GM21529 (cell line): ENCODE measurements around the gene VOPP1.

Experiments used
- ATAC-seq: cut with Tn5 transposase; IDR thresholded peaks from one replicate; pipeline ENCODE4 v1.9.1; 2021; ENCODE audit not compliant: unreplicated experiment

The VOPP1 gene

DNA sequence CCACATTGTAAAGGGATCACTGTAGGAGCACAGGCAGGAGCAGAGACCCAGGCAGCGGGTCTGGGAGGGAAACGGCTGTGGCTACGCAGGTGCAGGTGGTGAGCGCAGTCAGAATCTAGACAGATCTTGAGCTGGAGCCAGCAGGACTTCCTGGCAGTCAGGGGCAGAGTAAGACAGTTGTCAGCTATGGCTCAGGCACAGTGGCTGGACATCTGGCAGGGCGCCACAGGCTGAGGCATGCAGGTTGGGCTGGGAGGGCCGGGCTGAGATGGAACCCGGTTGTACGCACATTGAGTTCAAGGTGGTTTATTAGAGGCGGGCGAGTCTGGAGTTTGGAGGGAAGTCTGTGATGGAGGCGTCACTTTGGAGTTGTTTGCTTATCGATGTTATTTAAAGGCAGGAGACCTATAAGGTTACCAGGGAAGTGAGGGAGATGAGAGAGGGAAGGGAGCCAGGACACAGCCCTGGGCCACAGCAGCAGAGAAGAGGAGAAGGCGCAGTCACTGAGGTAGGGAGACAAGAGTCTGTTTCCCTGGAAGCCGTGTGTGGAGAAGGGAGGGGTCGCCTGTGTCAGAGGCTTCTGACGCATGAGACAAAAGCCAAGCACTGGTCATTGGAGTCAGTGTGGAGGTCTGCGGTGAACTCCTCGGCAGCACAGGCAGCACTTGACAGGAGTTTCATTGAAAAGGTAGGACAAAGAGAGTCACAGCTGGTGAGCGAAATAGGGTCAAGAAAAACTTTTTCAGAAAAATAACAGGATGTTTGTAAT is 133.4 kb downstream of the VOPP1 start:
- no peak for ATAC-seq

DNA sequence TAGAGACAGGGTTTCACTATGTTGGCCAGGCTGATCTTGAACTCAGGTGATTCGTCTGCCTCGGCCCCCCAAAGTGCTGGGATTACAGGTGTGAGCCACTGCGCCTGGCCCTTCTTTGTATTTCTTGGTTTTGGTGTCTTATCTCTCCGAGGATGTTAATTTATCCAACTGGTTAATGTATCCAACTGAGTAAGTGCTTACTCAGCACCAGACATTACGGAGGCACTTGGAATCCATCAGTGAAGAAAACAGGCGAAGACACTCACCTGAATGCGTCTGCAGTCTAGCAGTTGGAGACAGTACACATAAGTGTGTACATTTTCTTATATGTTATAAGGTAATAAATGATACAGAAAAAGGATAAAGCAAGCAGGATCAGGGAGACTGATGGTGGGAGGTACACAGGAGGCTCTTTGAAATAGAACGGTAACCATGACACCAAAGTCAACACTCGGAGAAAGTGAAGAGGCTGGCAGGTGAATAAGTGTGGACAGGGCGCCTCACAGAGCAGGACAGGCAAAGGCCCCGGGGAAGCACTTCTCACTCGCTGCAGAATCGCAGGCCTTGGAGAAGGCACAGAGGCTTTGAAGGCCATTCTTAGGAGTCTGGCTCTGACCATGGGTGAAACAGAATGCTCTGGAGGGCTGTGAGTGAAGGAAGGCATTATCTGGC is 134.1 kb downstream of the VOPP1 start:
- no peak for ATAC-seq

GRCh38 chr7:55437375-55437774 is 134.9 kb downstream of the VOPP1 start:
- ATAC-seq, result no peak

- ATAC-seq, result no peak
Observed at GRCh38 chr7:55436457-55436856, 135.8 kb downstream of the VOPP1 start.

- no peak for ATAC-seq
Observed at GRCh38 chr7:55435466-55435865, 136.8 kb downstream of the VOPP1 start.

DNA sequence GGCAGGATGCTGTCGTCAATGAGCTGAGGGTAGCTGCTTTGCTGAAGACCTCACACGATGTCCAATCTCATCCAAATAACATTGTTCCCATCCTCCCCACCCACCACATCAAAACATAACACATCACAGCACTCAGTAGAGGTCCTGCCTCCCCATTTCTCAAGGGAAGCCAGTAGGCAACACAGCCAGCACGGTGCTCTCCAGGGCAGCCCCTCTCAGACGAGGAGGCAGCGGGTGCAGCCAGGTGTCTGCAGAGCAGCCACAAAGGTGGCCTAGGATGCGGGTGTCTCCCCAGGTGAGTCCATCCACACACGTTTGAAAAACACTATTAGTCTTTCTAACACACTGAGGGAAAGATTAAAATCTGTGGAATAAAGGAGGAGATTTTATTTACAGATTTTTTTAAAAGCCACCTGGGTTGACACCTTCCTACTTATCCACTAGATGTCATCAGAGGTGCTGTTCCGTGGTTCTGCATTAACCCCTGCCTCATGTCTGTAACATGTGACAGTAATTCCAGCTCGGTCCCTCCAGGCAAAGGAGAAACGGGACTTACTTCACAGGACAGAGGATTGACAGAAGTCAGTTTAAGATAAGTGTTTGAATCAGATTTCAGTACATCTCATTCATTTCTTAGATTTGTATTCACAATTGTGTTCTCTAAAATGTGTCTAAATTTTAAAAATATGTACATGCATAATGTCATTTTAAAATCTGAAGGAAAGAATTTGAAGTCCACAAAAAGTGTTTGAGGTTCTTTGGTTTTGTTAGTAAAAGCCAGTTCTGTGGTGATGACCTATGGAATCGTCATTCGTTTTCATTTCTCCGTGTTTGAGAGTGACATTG is 139.1 kb downstream of the VOPP1 start:
- peak; percentile 81 for ATAC-seq

DNA sequence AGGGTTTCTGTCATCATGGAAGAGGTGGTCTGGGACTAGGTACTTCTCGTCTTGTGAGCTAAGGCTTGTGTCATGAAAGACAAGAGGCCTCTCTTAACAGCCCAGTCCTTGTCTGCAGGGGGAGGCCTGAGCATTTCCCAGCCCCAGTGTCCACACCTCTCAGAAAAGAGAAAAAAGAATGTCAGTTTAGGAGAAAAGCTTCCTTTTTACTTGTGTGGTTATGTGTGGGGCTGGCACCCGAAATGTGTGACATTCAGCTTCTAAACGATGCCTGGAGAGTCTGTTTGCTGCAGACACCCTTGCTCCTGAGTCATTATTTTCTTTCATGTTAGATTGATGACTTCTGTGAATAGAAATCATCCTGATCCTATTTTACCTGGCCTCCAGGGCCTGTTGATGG is 139.8 kb downstream of the VOPP1 start:
- ATAC-seq, result no peak

- ATAC-seq, result no peak
Observed at GRCh38 chr7:55431898-55432297, 140.4 kb downstream of the VOPP1 start.

DNA sequence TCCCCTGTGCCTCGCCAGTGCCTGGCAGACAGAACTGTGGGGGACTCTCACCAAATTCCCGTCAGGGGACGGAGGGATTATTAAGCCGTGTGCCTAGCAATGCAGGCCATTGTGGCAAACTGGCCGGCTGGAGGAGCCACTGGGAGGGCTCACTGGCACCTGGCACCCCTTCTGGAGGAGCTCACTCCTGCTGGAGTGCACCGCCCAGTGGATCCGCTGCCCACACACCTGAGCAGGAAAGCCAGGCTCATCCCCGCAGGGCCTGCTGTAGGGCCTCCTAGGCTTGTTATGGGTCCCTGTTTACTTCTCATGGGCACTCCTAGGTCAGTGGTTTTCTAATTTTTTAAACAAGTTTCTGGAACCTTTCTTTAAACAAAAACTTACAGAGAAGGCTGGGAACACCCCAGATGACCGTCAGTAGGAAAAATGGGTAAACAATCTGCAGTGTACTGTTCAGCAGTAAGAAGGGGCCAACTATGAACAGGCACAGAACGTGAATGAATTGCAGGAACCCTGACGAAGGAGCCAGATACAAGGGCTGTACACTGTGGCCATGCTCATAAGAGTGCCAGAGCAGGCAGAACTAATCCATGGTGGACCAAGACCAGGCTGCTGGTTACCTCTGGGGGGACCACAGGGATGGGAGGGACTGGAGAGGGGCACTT is 142.3 kb downstream of the VOPP1 start:
- no peak for ATAC-seq

DNA sequence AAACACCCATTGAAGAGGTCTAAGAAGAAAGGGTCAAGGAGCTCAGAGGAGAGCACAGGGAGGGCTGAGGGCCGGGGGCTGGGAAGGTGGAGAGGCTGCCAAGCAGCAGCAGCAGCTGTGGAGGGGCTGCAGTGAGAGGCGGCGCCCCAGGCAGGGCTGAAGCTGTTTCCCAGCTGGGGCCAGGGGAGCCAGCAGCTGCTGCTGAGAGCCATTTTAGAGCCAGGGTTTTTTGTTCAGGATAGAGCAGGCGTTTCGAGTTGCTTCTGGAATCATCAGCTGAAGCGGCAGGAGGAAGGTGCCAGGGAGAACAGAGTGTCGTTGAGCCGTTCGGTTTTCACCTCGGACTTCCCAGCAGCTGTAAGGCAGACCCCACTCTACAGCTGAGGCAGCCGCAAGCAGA is 144.5 kb downstream of the VOPP1 start:
- no peak for ATAC-seq

DNA sequence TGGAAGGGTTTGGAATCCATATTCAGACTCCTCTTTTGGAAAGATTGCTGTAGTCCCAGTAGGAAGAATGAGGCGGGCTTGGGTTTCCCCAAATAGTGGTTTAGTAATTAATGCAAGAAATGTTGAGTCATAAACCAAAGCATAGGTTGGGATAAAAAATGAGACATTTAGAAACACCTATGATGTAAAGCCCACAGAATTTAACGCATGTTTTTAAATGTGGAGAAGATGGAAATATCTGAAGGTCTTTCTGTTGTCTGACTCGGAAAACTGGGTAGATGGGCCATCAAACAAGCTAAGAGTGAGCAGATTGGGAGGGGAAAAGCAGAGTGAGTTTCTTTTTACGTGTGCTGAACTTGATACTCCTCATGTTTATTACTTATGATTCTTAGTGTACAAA is 145.0 kb downstream of the VOPP1 start:
- ATAC-seq, result no peak

- ATAC-seq, result no peak
Observed at GRCh38 chr7:55426676-55427075, 145.6 kb downstream of the VOPP1 start.

- ATAC-seq, result no peak
Observed at GRCh38 chr7:55425141-55425752, 147.1 kb downstream of the VOPP1 start.

GRCh38 chr7:55423891-55424290 is 148.4 kb downstream of the VOPP1 start:
- ATAC-seq, result no peak

GRCh38 chr7:55423277-55423711 is 149.0 kb downstream of the VOPP1 start:
- no peak for ATAC-seq
